NB4 (cell line): ENCODE data around the gene ZFYVE28.

Source experiments
- MYC ChIP-seq: IDR thresholded peaks from 2 replicates; pipeline ENCODE4 v1.6.1; 2011; ENCODE audit warnings: low read depth, low read length
- POLR2A ChIP-seq: IDR thresholded peaks from 2 replicates; pipeline ENCODE4 v1.6.1; 2011; ENCODE audit warnings: mild to moderate bottlenecking; ENCODE audit not compliant: insufficient read length; ENCODE audit errors: extremely low read depth
- TF ChIP-seq, protein P1 (sequence below): IDR thresholded peaks from one replicate; pipeline ENCODE4 v1.5.1; 2012; ENCODE audit warnings: low read depth, low read length
- TF ChIP-seq, protein P2 (sequence below): IDR thresholded peaks from 2 replicates; pipeline ENCODE4 v1.6.1; 2011; ENCODE audit warnings: low read depth, low read length

DNA sequence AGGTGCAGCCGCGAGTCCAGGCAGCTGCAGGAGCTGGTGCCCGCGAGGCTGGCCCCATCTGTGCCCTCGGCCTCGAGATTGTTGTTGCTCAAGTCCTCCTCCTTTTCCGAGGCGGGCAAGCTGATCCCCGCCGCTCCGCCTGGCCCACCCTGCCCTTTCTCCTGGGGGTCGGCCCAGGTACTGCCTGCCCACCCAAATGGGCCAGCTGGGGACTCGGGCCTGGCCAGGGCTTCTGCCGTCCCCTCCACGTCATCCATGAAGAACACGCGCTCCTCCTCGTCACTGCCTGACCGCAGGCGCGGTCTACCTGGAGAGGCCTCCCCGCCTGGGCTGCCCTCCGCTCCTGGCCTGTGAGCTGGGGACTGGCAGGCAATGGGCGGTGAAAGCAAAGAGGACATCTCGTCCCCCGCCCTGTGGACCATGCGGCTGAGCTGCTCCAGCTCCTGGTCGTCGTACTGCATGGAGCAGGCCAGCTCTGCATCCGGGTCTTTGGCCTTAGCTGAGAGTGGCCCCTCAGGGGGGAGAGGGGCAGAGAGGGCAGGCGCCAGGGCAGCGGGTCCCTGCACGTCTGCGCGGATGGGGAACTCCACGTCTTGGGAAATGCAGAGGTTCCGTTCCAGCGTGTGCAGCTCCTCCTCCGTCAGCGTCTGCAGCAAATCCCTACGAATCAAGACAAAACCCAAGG, 113.4 kb downstream of the ZFYVE28 start:
- TF ChIP-seq, protein P1, sequence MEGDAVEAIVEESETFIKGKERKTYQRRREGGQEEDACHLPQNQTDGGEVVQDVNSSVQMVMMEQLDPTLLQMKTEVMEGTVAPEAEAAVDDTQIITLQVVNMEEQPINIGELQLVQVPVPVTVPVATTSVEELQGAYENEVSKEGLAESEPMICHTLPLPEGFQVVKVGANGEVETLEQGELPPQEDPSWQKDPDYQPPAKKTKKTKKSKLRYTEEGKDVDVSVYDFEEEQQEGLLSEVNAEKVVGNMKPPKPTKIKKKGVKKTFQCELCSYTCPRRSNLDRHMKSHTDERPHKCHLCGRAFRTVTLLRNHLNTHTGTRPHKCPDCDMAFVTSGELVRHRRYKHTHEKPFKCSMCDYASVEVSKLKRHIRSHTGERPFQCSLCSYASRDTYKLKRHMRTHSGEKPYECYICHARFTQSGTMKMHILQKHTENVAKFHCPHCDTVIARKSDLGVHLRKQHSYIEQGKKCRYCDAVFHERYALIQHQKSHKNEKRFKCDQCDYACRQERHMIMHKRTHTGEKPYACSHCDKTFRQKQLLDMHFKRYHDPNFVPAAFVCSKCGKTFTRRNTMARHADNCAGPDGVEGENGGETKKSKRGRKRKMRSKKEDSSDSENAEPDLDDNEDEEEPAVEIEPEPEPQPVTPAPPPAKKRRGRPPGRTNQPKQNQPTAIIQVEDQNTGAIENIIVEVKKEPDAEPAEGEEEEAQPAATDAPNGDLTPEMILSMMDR = no peak
- TF ChIP-seq POLR2A = no peak
- TF ChIP-seq, protein P2, sequence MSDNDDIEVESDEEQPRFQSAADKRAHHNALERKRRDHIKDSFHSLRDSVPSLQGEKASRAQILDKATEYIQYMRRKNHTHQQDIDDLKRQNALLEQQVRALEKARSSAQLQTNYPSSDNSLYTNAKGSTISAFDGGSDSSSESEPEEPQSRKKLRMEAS = no peak
- no peak for TF ChIP-seq MYC
